GM23248 (cell line): Measurements from ENCODE around the gene TTI1. TPM values are rescaled to one million over a fixed set of nuclear protein-coding genes. Genes with fewer than 3 reads are reported as not detected.

Experiments
- DNase-seq: peaks from one replicate; pipeline ENCODE4 v3.0.0-alpha.2; 2015
- H2AFZ ChIP-seq: fragments of 200-600 bp; sonication (generic); 2 replicates; pipeline ENCODE4 v1.6.1; 2016; ENCODE audit warnings: antibody characterized with exemption
- H3F3A ChIP-seq: fragments of 200-600 bp; sonication (generic); 2 replicates; pipeline ENCODE4 v1.6.1; 2016; ENCODE audit warnings: mild to moderate bottlenecking, antibody characterized with exemption, mixed run types; ENCODE audit not compliant: insufficient read depth
- H3K27ac ChIP-seq: fragments of 200-600 bp; sonication (generic); 2 replicates; pipeline ENCODE4 v1.5.1; 2016; ENCODE audit warnings: mild to moderate bottlenecking
- H3K27me3 ChIP-seq: fragments of 200-600 bp; sonication (generic); replicated peaks from 2 replicates; pipeline ENCODE4 v1.6.1; 2016; ENCODE audit warnings: mild to moderate bottlenecking; ENCODE audit not compliant: insufficient read depth
- H3K36me3 ChIP-seq: fragments of 200-600 bp; sonication (generic); 2 replicates; pipeline ENCODE4 v1.6.1; 2016; ENCODE audit warnings: low read depth, mild to moderate bottlenecking
- H3K4me1 ChIP-seq: fragments of 200-600 bp; sonication (generic); 2 replicates; pipeline ENCODE4 v1.6.1; 2016; ENCODE audit warnings: mild to moderate bottlenecking; ENCODE audit not compliant: insufficient read depth
- H3K4me2 ChIP-seq: fragments of 200-600 bp; sonication (generic); one replicate; pipeline ENCODE4 v1.6.1; 2016; ENCODE audit warnings: mild to moderate bottlenecking; ENCODE audit not compliant: unreplicated experiment
- H3K4me3 ChIP-seq: fragments of 200-600 bp; sonication (generic); 2 replicates; pipeline ENCODE4 v1.5.1; 2016; ENCODE audit warnings: mild to moderate bottlenecking
- H3K79me2 ChIP-seq: fragments of 200-600 bp; sonication (generic); 2 replicates; pipeline ENCODE4 v1.6.1; 2016; ENCODE audit warnings: mild to moderate bottlenecking; ENCODE audit not compliant: insufficient read depth
- H3K9ac ChIP-seq: fragments of 200-600 bp; sonication (generic); 2 replicates; pipeline ENCODE4 v1.6.1; 2016; ENCODE audit warnings: mild to moderate bottlenecking
- H3K9me2 ChIP-seq: fragments of 200-600 bp; sonication (generic); 2 replicates; pipeline ENCODE4 v1.6.1; 2016; ENCODE audit warnings: mixed run types, mild to moderate bottlenecking, moderate library complexity; ENCODE audit not compliant: insufficient read depth
- H3K9me3 ChIP-seq: fragments of 200-600 bp; sonication (generic); one replicate; pipeline ENCODE4 v1.6.1; 2017; ENCODE audit warnings: low read depth
- H4K20me1 ChIP-seq: fragments of 200-600 bp; sonication (generic); 2 replicates; pipeline ENCODE4 v1.6.0; 2016; ENCODE audit not compliant: insufficient read depth
- EZH2 ChIP-seq: fragments of 200-600 bp; sonication (generic); IDR thresholded peaks from 2 replicates; pipeline ENCODE4 v1.6.1; 2018; ENCODE audit warnings: antibody characterized with exemption, mild to moderate bottlenecking; ENCODE audit not compliant: insufficient read depth, poor library complexity, severe bottlenecking
- EZH2phosphoT487 ChIP-seq: fragments of 200-600 bp; sonication (generic); IDR thresholded peaks from 2 replicates; pipeline ENCODE4 v1.6.1; 2018; ENCODE audit warnings: antibody characterized with exemption, moderate library complexity, mild to moderate bottlenecking, low read depth; ENCODE audit not compliant: insufficient read depth
- WGBS, 2 experiments: methylation state at CpG; one replicate each; pipeline ENCODE4 v1.1.6; 2015 to 2017; ENCODE audit warnings: low lambda C conversion rate in 2 of 2, low coverage in 1 of 2; ENCODE audit errors: missing lambda C conversion rate in 2 of 2; 5-methylcytosine and 5-hydroxymethylcytosine counted together
- in situ Hi-C: fragments of 300-500 bp; cut with MboI; formaldehyde crosslinking; loops from 2 replicates; pipeline ENCODE4 v1.15.0; 2020
- polyA plus RNA-seq: library from polyadenylated mRNA; unstranded; fragments of >200 nt; fragmentation: Nextera tagmentation; extraction: Ambion mirVana; gene quantifications from 2 replicates; pipeline ENCODE4 v1.2.1, GENCODE V29; 2016
- total RNA-seq: library from RNA; depleted of rRNA; stranded (reverse); fragments of >200 nt; shearing (Covaris generic); gene quantifications from 2 replicates; pipeline ENCODE4 v1.2.3, GENCODE V29; 2014

Gene TTI1
- total and polyA plus RNA-seq, 2 experiments from 2014 or later: 12.1 to 12.2 TPM

DNA sequence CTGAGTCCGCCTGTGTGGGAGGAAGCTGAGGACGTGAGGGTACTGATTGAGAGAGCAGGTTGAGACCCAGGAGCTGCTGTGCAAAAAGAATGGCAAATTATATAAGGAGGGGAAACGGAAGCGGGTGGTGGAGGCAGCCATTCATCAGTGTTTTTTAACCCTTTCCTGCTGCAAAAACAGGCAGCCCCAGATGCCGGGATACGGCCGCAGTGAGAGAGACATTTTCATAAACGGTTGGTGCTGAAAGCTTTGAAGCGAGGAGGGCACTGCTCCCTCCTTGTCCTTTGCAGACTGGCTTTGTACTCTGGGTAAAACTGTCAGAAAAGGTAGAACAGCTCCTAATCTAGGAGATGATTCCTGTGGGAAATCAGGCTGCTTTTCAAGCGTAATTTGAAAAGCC, 56.4 kb downstream of the TTI1 start:
- Histone ChIP-seq H3K9ac (no peak overlapping the region), H3K27ac (no peak overlapping the region), H3K79me2 (no peaks in the 10 kb centered on the region), H2AFZ (no peak overlapping the region), H3K4me1 (no peaks in the 10 kb centered on the region), H3K27me3 (no peaks in the 10 kb centered on the region), H3F3A (no peaks in the 10 kb centered on the region), H4K20me1 (no peaks in the 10 kb centered on the region), H3K9me3 (no peaks in the 10 kb centered on the region), H3K4me3 (no peak overlapping the region), H3K4me2 (no peak overlapping the region), H3K9me2 (no peaks in the 10 kb centered on the region), H3K36me3 (no peaks in the 10 kb centered on the region)
- WGBS, 2 experiments: 81 to 83% methylated on average over 10 of the region's 10 CpGs
- TF ChIP-seq EZH2phosphoT487 (no peak), EZH2 (no peak)
- in situ Hi-C loops: loop anchor here (25.0 kb wide), 1 partner anchor 715 kb away; the partner anchor contains the start of gene GHRH
- no peak for DNase-seq

DNA sequence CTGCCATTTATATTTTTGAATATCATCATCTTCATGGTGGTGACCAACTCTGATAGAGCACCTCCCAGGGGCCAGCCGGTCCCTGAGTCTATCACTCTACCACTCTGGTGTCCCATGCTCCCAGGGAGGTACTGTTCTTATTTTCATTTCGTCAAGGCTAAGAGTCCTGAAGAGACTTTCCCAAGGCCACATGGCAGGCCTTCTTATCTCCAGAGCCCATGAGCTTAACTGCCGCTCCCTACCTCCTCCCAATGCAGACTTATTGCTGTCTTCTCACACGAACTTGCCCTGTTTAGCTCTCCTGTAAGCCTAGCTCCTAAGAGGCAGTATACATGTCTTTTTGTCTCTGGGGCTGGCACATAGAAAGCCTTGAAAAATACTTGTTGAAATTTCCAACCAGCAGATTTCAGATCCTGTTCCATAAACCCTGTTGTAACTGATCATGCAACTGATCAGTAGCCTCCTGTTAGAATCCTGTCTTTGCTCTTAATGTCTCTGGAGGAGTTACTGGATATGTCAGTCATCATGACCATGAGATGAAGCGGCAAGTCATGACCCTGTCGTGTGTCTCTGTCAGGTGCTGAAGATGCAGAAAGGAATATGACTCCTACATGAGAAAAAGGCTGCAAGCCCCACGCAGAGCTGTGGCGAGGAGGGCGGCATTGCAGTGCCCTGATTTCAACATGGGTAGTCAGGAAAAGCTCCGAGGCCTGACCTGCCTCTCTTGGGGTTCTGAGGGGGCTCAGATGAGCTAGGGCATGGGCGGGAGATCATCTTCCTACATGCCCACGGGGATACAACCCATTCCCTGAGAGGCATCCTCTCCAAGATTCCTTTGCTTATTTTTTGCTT, 60.0 kb downstream of the TTI1 start:
- Histone ChIP-seq H3K9me2 (no peaks in the 10 kb centered on the region), H3K4me3 (no peak overlapping the region), H3K4me2 (no peak overlapping the region), H3K27me3 (no peaks in the 10 kb centered on the region), H3K9ac (no peak overlapping the region), H3K4me1 (peaks cover 9% of the 10 kb centered on the region; the same call in 1 of the 2 replicates), H3K36me3 (no peaks in the 10 kb centered on the region), H3K79me2 (no peaks in the 10 kb centered on the region), H2AFZ (no peak overlapping the region), H4K20me1 (no peaks in the 10 kb centered on the region), H3F3A (no peaks in the 10 kb centered on the region), H3K9me3 (no peaks in the 10 kb centered on the region), H3K27ac (no peak overlapping the region)
- 78 to 80% methylated on average over 12 of the region's 12 CpGs for WGBS, 2 experiments
- no peak for TF ChIP-seq EZH2
- in situ Hi-C loops: no loop called here
- DNase-seq: no peak

DNA sequence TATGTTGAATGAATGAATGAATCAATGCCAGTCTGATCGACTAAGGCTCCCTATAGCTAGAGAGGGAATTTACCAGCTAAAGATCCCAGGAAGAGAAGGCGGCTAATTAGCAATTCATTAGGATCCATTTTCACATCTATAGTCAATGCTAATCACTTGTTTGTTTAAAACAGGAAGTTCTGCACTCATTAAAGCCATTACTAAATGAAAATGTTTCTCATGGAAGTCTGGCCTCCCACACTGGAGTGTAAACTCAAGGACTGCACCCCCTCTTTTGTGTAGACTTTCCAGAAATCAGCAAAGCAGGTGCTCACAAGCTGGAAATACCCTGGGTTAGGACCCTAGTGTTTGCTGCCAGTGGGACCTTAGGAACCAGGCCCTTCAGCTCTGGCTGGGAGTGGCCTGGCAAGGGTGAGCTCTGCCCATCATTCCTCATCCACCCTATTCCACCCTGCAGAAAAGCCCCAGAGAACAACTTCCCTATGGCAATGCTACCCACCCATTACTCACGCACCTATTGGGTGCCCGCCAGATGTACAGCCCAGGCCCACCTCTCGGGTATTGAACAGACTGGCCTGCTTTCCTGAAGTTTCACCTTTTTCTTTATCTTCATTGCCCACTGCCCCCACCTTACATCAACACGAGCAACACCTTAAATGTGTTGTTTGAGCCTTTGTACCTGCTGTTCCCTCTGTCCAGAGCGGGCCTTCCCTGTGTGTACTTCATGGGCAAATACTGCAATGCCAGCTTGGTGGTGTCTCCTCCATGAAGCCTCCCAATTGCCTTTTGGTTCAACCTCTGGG, 60.8 kb downstream of the TTI1 start:
- Histone ChIP-seq H3K36me3 (no peaks in the 10 kb centered on the region), H3K4me3 (no peak overlapping the region), H3K4me2 (no peak overlapping the region), H3K27ac (no peak overlapping the region), H4K20me1 (no peaks in the 10 kb centered on the region), H3K9me2 (no peaks in the 10 kb centered on the region), H3K9ac (no peak overlapping the region), H3K4me1 (peaks cover 9% of the 10 kb centered on the region; the same call in 1 of the 2 replicates), H3K9me3 (no peaks in the 10 kb centered on the region), H3F3A (no peaks in the 10 kb centered on the region), H2AFZ (no peak overlapping the region), H3K79me2 (no peaks in the 10 kb centered on the region), H3K27me3 (no peaks in the 10 kb centered on the region)
- TF ChIP-seq EZH2 (no peak), EZH2phosphoT487 (no peak)
- DNase-seq: no peak
- in situ Hi-C loops: no loop called here
- 94 to 98% methylated on average over 7 of the region's 7 CpGs for WGBS, 2 experiments

DNA sequence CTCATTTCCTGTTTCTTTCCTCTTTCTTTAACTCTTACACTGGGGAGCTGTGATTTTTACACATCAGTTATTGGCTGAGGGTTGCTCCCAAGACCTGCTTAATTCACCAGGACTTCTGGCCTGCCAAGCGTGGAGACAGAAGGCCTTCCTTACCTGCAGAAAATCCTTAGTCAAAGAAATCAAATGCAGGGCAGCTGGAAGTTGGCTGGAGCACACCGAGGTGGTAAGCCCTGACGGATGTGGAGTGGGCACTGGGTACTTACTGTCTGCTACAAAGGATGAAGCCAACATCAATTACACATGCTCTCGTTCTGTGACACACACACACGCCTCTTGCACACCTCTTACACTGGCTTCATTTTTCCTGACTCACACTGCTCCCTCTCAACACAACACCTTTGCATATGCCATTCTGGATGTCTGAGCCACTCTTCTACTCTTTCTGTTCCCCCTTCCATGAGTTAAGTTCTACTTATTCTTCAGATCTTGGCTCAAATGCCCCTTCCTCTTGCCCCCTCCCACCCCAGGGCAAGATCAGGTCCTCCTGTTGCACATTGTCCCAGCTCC, 61.6 kb downstream of the TTI1 start:
- no peaks in the 10 kb centered on the region for H3K27me3 ChIP-seq
- no peak for DNase-seq
- no peaks in the 10 kb centered on the region for H3K9me2 ChIP-seq
- H3K79me2 ChIP-seq: no peaks in the 10 kb centered on the region
- no peaks in the 10 kb centered on the region for H4K20me1 ChIP-seq
- H2AFZ ChIP-seq: no peak overlapping the region
- H3K9me3 ChIP-seq: no peaks in the 10 kb centered on the region
- no peaks in the 10 kb centered on the region for H3F3A ChIP-seq
- H3K36me3 ChIP-seq: no peaks in the 10 kb centered on the region
- no peak overlapping the region for H3K4me3 ChIP-seq
- in situ Hi-C loops: no loop called here
- no peak overlapping the region for H3K27ac ChIP-seq
- H3K4me1 ChIP-seq: peaks cover 9% of the 10 kb centered on the region; the same call in 1 of the 2 replicates
- no peak for TF ChIP-seq EZH2
- no peak for TF ChIP-seq EZH2phosphoT487
- no peak overlapping the region for H3K9ac ChIP-seq
- WGBS, 2 experiments: 85 to 89% methylated on average over 5 of the region's 5 CpGs
- no peak overlapping the region for H3K4me2 ChIP-seq
